Bronchial epithelial cell (primary cell): Measurements from ENCODE around the gene PLSCR2. TPM values are rescaled to one million over a fixed set of nuclear protein-coding genes. Genes with fewer than 3 reads are reported as not detected.
"Not testable (repeated sequence)": the region's sequence is repeated elsewhere in the genome, so short reads cannot be mapped to it uniquely, and the experiment has no call there.

Experiments used
- DNase-seq: peaks from one replicate; pipeline ENCODE4 v3.0.0-alpha.2; 2010; ENCODE audit warnings: low read depth
- FAIRE-seq: peaks from 2 replicates; lab custom pipeline; 2011; peaks lifted over from hg19 to GRCh38; lab: Jason Lieb, UNC
- H3K27me3 ChIP-seq: 2 replicates; pipeline ENCODE4 v1.5.1; 2011; ENCODE audit warnings: low read length; ENCODE audit not compliant: control insufficient read depth, insufficient read depth
- H3K36me3 ChIP-seq: 2 replicates; pipeline ENCODE4 v1.5.1; 2011; ENCODE audit warnings: low read length; ENCODE audit not compliant: control insufficient read depth, insufficient read depth
- H3K4me3 ChIP-seq: 2 replicates; pipeline ENCODE4 v1.5.1; 2011; ENCODE audit warnings: mild to moderate bottlenecking, low read depth, low read length, control low read depth
- CTCF ChIP-seq: IDR thresholded peaks from 2 replicates; pipeline ENCODE4 v1.5.1; 2011; ENCODE audit warnings: mild to moderate bottlenecking, moderate library complexity, low read length, control low read depth, inconsistent platforms; ENCODE audit not compliant: insufficient read depth, severe bottlenecking
- total RNA-seq: library from RNA; depleted of rRNA; stranded (reverse); fragments of >200 nt; gene quantifications from 2 replicates; pipeline ENCODE4 v1.2.1, GENCODE V29; 2014

Gene PLSCR2
- total RNA-seq, 1 donor from 2014 or later, result not detected

- DNase-seq, result no peak
These were observed 24.4 kb upstream of the PLSCR2 start for GRCh38 chr3:146493761-146494160.

GRCh38 chr3:146493221-146493620 lies 23.9 kb upstream of the PLSCR2 start:
- no peaks in the 10 kb centered on the region for H3K36me3 ChIP-seq
- TF ChIP-seq CTCF, result no peak
- H3K4me3 ChIP-seq, result no peak overlapping the region
- DNase-seq (peak; percentile 37), FAIRE-seq (no peak)
- no peaks in the 10 kb centered on the region for H3K27me3 ChIP-seq

More at GRCh38 chr3:146493761-146494160, 24.4 kb upstream of the PLSCR2 start:
- FAIRE-seq, result no peak
- no peak for TF ChIP-seq CTCF
- Histone ChIP-seq H3K36me3 (no peaks in the 10 kb centered on the region), H3K27me3 (no peaks in the 10 kb centered on the region), H3K4me3 (no peak overlapping the region)

- Histone ChIP-seq H3K27me3 (no peaks in the 10 kb centered on the region), H3K4me3 (no peak overlapping the region), H3K36me3 (no peaks in the 10 kb centered on the region)
- FAIRE-seq, result no peak
- no peak for TF ChIP-seq CTCF
- DNase-seq, result peak; percentile 59
These were observed 21.9 kb upstream of the PLSCR2 start for GRCh38 chr3:146491303-146491702.

- FAIRE-seq (no peak), DNase-seq (no peak)
- no peaks in the 10 kb centered on the region for H3K36me3 ChIP-seq
- H3K4me3 ChIP-seq, result no peak overlapping the region
- TF ChIP-seq CTCF, result no peak
- no peaks in the 10 kb centered on the region for H3K27me3 ChIP-seq
These were observed 15.9 kb upstream of the PLSCR2 start for GRCh38 chr3:146485297-146485696.

- no peaks in the 10 kb centered on the region for H3K36me3 ChIP-seq
- FAIRE-seq (no peak), DNase-seq (no peak)
- no peaks in the 10 kb centered on the region for H3K27me3 ChIP-seq
- no peak overlapping the region for H3K4me3 ChIP-seq
- TF ChIP-seq CTCF, result no peak
These were observed 6.9 kb upstream of the PLSCR2 start for GRCh38 chr3:146476094-146476740.

- not testable (repeated sequence) for DNase-seq, FAIRE-seq, H3K27me3 ChIP-seq, H3K36me3 ChIP-seq, H3K4me3 ChIP-seq
These were observed 5.6 kb upstream of the PLSCR2 start for GRCh38 chr3:146474976-146475375.
